Measurements from ENCODE around the gene CYFIP2.

DNA sequence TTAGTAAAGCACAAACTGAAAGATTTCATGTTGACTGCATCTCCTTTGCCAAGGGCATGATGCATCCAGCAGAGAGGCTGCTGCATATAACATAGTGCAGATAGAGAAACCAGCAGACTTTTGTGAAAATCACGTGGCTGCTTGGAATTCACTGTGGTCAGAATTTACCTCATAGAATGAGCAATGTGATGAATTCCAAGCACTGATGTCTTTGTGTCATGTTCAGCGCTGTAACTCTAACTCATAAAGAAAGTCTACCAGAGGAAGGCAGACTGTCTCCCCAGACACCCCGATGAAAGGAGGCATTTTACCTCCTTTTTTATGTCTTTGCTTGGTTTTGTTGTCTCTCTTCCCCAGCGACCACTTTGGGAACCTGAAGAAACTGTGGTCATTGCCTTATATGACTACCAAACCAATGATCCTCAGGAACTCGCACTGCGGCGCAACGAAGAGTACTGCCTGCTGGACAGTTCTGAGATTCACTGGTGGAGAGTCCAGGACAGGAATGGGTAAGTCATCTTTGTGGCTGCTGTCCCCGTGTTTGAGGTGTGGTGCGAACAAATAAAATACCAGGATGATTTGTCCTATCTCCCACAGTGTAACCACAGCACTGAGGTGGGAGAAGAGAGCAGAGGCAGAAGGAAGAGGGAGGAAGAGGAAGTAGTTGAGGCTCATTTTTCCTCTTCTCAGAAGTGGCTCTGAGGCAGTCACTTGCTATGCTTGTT, 43.3 kb upstream of the CYFIP2 start:
- TF ChIP-seq POLR2AphosphoS5 (IDR thresholded peaks at IDR 0.05; ENCODE audit: insufficient read depth in 1 of 2, low read depth in 1 of 2), result no peak
- TF ChIP-seq POLR2A (IDR thresholded peaks at IDR 0.05), result no peak
